T-helper 1 cell (primary cell): Measurements from ENCODE around the gene GNG2.

ENCODE experiments used
- DNase-seq, 5 donors: peaks; one replicate each; pipeline ENCODE4 v3.0.0-alpha.2; 2012 to 2020

The GNG2 gene

DNA sequence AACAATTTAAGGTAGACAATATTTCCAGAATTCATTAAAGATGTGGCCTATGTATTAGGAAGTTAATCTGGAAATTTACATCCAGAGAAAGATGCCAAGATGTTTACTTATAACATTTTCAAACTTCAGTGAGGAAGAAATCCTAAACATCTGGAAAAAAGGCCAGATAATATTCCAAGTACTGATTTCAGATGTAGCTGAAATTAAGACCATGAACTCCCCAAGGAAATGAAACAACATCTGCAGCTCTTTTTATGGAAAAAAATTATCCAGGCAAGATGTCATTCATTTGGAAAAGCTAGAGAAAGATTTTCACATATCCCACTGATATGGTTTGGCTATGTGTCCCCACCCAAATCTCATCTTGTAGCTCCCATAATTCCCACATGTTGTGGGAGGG is 35.0 kb downstream of the GNG2 start:
- no peak for DNase-seq

DNA sequence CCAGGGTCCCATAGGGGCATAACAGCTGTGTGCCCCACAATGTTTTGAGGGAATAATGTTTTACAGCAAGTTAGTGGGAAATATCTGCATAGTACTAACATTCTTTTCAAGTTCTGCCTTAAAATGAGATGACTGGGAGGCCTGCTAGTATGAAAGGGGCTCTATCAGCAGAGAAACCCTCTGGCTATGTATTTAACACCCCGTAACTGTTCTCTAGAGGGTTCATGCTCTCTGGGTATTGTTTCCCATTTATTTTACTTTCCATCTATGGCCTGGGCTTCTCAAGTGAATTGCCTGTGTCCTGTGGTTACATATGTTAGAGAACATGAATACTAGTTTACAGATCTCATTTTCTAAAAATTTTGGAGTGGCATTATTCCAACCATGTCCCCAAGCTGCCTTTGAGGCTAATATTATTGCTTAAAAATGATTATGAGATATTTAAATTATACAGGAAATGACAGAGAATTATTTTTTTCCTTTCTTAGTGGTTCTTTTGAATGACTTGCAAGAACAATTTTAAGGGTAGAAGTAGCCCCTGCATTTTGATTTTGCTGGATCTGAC is 37.5 kb downstream of the GNG2 start:
- no peak for DNase-seq

DNA sequence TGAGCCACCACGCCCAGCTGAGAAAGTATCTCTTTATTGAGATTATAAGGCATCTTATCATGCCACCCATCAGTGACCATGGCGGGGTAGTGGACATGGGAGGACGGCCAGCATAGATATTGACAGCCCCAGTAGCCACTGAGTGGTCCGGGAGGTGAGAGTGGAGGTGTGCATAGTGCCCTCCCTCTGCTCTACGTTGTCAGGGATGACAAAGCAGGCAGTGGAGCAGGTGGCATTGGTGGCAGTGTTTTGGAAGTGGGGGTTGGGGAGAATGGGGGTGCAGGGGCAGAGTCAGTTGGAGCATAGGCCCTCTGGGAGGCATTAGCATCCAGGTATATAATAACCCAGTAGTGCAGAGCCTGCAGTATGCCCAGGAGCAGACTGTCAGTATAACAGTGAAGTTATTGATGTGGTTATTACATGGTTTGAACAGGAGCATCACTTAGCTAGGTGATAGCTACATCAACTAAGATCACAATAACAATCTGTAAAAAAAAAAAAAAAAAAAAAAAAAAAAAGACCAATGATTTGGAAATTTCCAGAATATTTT is 41.1 kb downstream of the GNG2 start:
- DNase-seq, result peak in 2 of 5 donors; percentile 3 to 41

DNA sequence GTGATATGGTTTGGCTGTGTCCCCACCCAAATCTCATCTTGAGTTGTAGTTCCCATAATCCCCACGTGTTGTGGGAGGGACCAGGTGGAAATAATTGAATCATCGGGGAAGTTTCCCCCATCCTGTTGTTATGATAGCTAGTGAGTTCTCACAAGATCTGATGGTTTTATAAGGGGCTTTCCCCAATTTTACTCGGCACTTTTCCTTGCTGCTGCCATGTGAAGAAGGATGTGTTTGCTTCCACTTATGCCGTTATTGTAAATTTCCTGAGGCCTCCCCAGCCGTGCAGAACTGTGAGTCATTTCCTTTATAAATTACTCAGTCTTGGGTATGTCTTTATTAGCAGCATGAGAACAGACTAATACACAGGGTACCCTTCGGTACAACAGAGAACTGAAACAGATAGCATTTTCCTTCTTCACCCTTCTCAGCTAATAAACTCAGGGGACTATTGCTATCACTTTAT is 45.3 kb downstream of the GNG2 start:
- peak in 4 of 5 donors; percentile 24 to 69 (median 31) for DNase-seq

DNA sequence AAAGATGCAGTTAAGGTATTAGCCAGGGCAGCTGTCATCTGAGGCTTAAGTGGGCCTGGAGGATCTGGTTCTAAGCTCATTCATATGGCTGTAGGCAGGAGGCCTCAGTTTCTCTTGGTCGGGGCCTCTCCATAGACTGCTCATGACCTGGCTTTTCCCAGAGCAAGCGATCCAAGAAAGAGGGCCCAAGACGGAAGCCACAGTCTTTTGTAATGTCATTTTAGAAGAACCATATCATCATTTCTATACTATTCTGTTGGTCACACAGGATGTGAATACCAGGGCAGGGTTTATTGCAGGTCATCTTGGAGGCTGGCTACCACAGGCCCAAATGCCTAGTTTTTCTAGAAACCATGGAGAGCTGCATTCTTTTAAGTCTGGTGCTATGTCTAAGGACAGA is 47.7 kb downstream of the GNG2 start:
- no peak for DNase-seq

DNA sequence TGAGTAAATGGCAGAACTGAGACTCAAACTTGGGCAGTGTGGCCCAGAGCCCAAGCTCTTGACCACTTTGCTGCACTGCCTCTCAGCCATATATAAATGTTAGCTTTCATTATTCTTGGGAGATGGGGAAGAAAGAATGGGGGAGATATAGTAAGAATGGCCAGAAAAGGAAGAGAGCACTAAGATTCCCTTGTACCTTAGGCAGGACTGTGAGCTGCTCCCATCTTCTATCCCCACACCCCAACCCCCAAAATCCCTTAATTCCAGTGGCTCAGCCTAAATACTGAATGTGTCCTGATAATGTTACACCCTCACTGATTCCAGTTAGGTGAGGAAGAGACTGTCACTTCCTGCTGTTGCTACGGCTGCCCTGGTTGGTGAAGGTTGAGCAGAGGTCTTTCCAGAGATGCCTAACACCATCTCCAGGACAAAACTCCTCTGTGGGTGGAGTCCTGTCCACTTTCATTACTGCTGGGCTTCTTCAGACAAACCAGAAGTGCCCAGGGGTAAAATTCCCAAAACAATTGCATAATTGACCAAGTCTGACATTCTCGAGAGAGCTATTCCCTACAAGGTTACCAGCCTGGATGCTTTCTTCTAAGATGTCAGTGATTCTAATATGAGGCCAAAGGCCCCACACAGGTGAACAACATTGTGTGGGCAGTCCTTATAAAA is 51.8 kb downstream of the GNG2 start:
- no peak for DNase-seq

DNA sequence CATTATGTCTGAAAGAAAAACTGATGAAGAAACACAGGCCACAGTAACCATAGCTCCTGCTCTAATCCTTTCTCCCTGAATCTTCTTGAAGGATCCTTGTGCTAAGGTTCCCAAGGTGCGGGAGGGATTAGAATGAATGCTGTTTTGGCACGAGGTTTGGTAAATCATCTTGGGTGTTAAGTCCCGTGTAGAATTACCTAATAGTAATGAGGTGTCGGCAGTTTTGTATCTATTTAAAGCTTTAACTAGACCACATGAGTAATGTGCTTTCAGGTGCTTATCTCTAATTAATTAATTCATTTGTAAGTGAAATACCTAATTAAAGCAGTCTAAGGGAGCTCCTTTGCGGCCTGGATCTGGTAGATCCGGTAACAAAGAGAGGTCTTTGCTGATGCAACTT is 53.9 kb downstream of the GNG2 start:
- no peak for DNase-seq

DNA sequence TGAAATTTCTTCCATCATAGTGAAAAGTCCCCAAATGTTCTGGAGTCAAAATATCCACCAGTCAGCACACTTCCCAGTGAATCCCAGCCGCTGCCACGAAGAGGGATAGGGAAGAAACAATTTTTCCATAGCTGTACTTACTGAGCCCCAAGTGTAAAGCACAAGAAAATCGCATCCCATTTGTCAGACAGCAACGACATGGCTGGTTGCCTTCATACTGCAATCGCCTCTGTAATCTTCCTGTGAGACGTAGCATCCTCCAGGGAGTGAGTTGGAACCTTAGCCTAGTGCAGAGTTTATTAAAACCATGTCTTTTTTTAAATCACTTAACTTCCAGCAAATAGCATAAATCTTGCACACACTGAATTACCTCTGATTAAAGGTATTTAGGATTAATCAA is 56.8 kb downstream of the GNG2 start:
- no peak for DNase-seq

DNA sequence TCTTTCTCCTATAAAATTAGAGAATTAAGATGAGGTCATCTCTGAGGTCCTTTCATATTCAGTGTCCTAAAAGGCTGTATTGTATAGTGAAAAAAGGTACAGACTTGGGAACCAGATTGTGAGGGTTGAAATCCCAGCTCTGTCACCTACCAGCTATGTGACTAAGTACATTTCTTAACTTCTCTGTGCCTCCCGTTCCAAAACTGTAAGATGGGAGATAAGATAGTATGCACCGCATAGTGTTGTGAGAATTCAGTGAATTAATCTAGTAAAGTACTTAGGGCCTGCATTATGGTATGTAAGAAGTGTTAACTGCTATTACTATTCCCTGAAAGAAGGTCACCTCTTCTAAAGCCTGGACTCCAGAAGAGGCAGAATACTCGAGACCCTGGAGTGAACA is 60.6 kb downstream of the GNG2 start:
- no peak for DNase-seq

DNA sequence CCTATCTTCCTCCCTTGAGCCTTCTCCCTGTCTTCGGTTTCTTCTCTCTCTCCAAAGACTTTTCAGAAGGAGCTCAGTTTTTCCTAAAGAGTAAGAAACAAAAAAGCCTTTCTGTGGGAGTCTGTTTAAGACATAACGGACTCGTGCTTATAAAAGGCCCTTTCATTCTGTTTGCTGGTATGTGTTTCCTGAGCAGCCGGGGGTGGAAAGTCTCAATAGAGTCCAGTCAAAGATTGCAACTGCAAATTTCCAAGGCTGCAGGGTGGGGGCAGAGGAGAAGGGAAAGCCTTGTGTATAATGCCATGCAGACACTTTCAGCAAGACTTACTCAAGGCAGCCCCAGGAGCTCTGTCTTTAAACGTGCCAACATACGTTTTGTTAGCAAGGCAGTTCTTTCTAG is 62.2 kb downstream of the GNG2 start:
- DNase-seq, result no peak

DNA sequence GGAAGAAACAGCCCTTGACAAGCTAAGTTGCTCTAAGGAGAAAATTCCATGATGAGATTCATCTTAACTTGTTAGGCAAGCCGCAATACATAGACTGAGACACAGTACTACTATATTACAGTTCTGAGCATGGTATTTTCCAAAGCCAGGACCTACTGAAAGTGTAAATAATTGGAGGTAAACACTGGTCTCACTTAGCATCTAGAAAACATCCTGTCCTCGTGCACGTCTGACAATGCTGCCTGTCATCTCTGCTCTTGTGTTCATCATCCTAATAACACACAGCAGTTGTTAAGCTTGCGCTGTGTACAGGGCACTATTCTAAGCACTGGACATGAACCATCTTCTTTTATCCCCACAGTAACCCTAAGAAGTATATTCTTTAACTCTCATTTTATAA is 64.2 kb downstream of the GNG2 start:
- no peak for DNase-seq

DNA sequence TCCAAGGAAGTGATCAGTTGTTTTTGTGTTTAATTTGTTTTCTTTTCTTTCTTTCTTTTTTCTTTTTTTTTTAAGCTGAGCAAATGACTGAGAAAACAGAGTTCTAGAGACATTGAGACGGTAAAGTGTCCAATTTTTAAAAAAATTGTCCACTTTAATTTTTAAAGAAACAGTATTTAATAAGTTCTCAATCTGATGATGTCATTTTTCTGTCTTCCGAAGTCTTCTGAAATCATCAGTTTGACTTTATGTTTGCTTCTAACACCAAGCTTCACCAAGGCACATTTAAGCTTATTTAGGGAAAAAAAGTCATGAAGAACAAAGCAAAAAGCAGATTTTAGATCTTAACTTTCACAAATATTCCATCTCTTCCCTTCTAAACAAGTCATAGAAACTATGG is 65.6 kb downstream of the GNG2 start:
- no peak for DNase-seq

DNA sequence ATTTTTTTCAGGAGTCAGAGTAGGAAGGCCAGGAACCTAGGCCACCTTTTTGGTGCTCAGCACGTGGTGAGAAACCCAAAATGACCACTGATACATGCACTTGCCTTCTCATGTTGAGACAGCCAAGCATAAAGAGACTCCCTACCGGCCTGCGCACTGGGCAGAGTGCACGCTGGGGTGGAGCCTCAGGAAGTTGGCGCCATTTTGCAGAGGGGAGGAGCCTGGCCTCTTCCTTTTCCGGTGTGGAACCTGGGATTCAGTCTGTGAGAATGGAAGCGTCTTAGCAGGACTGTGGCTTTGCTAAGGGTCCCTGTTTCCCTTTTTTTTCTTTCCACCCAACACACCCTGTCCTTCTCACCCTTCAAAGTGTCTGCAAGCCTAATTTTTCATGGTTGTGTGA is 66.0 kb downstream of the GNG2 start:
- no peak for DNase-seq

DNA sequence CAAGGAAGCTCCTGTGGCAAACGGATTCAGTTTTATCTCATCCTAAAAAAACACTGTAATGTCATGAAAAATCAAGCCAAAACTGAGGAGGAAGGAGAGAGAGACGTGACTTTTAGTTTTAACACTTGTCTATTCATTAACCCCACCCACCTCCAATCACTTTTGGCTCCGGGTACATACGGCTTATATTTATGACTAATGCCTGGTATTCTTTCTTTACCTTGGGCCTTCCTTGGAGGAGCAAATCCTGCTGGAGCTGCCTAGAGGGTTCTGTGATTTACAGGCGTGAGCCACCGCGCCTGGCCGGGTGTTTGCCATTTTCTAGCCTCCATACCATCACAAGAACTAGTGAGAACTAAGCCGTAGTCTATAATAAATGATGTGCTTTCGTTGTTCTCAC is 68.2 kb downstream of the GNG2 start:
- DNase-seq, result no peak

DNA sequence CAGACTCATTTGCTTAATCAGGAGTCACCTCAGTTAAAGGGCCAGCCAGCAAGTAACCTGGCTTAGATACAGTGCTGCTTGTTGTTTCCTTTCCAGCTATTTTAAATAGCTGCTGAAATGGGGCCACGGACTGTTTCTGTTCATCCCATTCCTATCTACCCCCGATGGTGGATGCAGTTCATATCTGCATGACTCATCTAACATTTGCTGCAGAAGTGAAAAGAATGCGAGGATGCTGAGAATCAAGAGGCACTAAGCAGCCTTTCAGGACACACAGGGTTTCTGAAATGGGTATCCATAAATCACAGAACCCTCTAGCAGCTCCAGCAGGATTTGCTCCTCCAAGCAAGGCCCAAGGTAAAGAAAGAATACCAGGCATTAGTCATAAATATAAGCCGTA is 68.8 kb downstream of the GNG2 start:
- no peak for DNase-seq

DNA sequence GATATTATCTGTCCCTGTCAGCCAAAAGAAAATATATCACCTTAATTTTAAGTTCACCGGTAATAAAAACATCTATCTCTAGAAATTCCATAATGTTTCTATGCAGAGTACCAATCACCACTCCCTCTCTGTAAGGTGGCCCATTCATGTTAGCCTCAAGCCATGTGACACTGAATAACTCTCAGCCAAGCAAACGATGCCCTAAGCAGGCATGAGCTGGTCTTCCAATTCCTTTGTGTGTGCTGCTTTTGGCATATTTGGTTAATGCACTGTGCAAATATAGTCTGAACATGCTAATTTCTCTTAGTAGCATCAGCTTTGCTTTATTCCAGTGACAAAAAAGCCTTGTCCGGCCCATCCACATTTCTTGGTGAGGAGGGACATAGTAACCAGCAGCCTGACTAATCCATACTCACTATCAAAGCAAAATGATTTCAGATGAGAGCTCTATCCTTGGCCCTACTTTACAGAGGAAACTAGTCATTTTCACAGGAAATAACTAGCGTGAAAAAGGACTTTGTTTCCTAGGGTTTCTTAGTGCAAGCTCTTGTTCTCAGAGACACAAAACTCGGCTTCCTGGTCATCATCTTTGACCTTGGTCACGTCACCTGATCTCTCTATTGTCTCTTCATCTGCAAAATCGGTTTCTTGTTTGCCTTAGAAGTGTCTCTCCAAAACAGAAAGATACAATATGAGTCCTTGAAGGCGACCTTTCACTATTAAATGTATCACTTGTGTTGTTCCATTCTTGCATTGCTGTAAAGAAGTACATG is 69.7 kb downstream of the GNG2 start:
- peak in 1 of 5 donors; percentile 22 for DNase-seq

DNA sequence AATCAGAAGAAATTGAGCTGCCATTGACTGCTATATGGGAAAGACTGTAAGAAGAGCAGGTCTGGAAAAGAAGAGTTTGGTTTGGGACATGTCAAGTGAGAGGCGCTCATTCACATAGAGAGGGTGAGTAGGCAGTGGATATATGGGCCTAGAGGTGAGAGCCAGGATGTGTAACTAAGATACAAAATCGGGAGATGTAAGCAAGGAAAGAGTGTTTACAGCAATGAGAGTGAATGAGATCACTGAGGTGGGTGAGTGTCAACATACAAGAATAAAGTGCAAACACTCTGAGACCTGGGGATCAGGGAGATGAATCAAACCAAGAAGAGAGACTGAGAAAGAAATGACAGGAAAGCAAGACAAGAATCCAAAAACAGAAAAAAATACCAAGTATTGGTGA is 70.9 kb downstream of the GNG2 start:
- peak in 1 of 5 donors; percentile 25 for DNase-seq

DNA sequence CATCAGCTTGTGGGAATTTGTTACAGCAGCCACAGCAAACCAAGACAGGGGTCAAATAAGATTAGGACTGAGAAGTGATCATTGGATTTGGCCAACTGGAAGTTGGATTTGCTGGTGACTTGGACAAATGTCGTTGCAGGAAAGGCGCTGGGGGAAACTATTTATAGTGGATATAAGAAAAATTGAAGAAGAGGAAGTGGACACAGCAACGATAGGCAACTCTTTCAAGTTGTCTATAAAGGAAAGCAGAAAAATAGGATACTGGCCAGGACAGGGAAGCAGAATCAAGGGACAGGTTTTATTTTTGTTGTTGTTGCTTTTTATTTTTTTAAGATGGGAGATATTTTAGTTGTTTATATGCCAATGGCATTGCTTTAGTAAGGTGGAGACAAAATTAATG is 72.8 kb downstream of the GNG2 start:
- DNase-seq, result no peak

DNA sequence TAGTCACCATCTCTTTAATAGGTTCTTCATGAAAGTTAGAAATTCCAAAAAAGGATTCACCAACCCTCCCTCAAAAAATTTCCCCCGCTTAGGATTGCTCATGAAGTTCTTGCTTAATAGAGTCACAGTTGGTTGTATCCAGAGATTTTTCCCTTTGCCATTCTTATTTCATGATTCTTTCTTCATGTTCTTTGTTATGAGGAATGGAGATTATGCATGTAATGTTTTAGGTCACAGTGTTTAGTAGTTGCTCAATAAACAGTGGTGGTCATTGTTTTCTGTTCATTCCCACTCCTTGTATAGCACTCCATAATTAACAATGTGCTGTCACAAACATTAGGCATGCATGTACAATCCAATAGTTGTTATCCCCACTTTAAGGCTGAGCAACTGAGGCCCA is 77.7 kb downstream of the GNG2 start:
- DNase-seq, result no peak

DNA sequence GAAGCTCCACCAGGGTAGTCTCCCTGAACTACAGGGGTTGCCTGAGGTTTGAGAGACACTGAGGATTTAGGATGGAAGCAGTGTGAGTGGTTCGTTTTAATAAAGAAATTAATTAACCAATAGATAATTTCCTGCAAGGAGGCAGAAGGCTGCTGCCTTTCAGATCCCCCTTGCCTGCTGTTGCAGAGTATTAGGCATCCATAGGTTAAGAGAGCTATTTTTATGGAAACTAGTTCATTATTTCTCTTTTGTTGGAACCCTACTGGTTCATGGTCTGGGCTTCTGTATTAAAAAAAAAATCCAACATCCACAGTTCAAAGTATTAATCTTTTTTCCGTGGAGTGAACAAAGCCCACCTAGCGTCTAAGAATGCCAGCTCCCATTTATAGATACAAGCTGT is 78.4 kb downstream of the GNG2 start:
- DNase-seq, result no peak

DNA sequence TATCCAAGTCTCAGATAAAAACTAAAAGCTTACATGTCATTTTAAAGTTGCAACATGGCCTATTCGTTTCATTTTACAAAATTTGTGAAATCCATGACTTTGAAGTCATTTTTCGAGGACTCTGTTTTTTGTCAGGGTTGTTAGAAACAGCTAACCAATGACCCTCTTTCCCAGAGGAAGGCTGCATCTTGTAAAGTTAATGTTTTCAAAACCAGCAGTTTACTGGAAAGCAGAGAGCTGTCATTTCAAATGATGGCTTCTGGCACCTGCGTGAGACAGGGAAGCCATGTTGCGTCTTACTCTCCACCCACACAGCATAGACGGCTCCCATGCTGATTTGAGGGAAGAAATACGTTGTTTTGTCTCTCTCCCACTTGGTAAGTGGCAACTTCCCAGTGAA is 78.8 kb downstream of the GNG2 start:
- no peak for DNase-seq

DNA sequence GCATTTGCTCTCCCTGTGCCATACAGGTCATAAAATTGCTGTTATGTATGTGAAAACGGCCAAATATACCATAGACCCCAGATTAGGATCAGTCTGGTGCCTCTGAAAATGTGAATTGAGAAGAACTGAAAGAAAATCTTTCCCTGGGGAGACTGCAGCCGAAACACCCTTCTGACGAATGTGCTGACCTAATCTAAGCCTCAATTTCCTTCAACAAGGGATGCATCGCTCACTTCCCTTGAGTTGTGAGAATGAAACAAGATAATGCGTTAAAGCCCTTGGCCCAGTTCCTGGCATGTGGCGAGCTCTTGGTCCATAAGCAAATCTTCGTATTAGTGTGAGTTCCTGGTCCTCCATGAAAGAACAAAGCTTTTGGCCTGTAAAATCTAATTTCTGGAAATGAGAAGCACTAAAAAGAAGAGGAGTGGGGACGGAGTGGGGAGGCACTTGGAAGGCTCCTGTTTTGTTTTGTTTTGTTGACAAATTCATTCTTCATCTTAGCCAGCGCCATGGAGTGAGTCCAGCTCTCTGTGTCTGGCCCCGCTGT is 79.4 kb downstream of the GNG2 start:
- DNase-seq, result no peak

DNA sequence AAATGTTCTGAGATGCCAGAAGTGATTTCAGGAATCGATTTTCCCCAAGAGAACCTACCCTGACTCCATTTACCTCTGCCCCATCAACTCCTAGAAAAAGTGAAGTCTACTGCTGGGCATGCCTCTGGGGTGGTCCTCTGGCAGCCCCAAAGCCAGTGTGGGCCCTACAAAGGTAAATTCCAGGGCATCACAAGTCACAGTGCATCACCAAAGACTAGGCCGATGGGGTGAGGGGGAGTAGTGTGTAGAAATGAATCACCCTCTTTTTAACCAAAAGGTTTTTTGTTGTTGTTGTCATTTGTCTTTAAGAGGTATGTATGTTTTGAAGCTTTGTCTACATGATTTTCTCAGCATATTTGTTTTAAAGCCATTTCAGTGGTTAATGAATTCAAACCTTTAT is 82.6 kb downstream of the GNG2 start:
- DNase-seq, result no peak

DNA sequence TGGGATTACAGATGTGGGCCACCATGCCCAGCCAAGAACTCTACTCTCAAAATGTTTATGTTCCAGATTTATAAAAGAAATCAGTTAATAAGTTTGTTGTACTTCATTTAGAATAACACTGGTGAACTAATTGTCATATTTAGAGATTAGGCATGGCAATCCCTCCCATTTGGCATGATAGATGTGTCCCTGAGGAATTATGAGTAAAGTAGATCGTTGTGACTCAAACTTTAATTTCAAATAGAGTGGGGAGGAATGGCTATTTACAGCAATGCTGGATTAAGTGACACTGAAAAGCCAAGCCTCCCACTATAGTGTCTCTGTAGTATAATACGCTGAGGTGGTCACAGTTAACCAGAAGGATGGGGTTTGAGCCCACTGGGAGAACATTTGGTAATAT is 89.6 kb downstream of the GNG2 start:
- DNase-seq, result no peak
